HG03469 (cell line): ENCODE measurements around the gene ATP11A.
A peak's percentile ranks its signal among the peaks of the same experiment; 100 is the strongest.
"Not testable (repeated sequence)": the region's sequence is repeated elsewhere in the genome, so short reads cannot be mapped to it uniquely, and the experiment has no call there.

Experiments
- ATAC-seq: cut with Tn5 transposase; IDR thresholded peaks from one replicate; pipeline ENCODE4 v1.9.1; 2021; ENCODE audit warnings: mild to moderate bottlenecking, moderate library complexity, moderate number of reproducible peaks; ENCODE audit not compliant: unreplicated experiment

ATP11A gene

DNA sequence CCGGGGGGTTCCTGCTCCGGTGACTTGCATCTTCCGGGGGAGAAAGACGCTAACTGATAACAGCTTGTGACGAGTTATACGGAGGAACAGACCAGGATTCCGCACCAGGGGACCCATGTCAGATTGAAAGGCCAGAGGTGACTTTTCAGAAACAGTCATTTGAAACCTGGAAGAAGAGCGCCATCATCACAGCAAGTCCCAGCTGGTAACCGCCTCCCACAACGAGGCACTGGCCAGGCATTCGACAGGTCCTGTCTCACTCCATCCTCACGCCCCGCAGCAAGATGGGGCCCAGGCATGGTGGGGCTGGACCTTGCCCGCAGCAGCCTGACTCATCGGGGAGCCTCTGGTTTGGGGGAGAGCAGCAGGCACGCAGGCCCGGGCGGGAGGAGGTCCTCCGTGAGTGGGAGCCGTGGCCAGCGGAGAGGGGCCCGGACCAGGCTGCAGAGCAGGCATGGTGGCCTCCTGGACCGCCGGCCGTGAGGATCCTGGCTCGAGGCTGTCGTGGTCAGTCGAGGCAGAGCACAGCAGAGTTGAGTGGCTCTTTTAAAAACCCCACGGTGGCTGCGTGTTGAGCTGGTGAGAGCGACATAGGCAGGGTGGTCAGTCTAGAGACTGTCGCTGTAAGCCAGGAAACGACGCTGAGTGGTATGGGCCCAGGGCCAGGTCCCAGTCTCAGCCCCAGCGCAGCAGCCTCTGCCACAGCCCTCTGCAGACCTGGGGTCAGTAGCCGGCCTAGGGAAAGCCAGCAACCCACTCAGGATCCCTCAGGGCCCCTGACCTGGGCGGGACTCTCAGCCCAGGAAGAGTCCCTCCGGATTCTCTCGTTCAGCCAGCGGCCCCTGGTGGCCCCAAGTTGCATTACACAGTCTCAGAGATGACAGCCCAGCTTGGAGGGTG, 184.3 kb downstream of the ATP11A start:
- peak; percentile 75 for ATAC-seq

DNA sequence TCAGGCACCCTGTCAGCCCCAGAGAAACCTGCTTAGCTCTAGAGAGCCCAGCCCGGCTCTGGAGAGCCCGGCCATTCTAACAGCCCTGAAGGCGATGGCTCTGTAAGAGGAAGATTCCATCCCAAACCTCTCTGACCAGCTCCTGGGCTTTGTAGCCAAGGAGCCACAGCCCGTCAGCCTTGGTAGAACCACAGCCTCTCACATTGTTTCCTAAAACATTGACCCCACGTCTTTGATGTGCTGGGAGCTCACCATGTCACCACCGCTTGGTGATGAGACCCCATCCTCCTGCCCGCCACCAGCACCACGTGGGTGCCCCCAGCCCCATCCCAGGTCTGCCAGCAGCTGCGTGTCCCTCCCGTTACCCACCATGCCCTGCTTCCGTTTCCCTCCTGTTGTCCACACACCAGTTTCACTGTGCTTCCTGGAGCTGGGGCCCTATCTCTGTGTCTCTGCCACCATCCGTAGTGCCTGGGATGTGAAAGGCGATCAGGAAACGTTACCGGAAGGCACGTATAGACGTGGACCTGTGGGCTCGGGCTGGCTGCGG, 185.0 kb downstream of the ATP11A start:
- no peak for ATAC-seq

GRCh38 chr13:112875627-112876026, 185.8 kb downstream of the ATP11A start:
- no peak for ATAC-seq

GRCh38 chr13:112876305-112877000, 186.6 kb downstream of the ATP11A start:
- ATAC-seq = no peak

GRCh38 chr13:112877066-112877465, 187.2 kb downstream of the ATP11A start:
- ATAC-seq = no peak

DNA sequence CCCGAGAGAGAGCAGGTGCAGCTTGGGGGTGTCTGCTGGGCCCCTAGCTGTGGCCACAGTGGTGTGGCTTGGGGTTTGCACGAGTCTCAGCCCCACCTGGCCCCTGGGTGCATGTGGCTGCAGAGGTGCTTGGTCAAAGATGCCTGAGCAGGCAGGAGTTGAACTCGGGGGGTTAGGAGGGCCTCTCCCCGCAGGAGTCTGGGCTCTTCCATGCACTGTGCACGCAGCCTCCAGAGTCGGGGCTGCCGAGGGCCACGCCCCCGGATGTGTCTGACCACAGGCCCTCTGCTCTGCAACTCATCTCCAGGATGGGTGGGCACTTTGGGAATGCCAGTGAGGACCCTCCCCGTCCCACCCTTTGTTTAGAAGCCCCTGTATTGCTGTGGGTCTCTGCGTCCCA, 187.7 kb downstream of the ATP11A start:
- ATAC-seq = no peak

GRCh38 chr13:112877976-112878955, 188.4 kb downstream of the ATP11A start:
- no peak for ATAC-seq

GRCh38 chr13:112879283-112879833, 189.5 kb downstream of the ATP11A start:
- no peak for ATAC-seq

DNA sequence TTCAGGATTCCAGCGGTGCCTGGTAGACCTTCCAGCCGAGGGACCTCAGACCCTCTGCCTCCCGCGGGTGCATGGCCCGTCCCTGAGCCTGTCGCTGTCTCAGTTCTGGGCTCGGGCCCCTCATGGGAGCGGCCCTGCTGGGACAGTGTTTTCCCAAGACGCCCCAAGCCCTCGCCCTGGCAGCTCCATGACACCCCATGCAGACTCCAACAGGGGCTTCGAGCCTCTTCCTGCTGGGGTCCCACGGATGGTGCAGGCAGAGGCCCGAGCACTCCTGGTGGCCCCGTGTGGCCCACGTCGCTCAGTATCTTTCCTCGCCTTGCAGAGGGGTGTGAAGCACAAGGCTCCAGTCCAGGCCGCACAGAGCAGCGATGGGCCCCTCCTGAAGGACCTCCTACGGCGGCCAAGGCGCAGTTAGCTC, 190.4 kb downstream of the ATP11A start:
- ATAC-seq = no peak

DNA sequence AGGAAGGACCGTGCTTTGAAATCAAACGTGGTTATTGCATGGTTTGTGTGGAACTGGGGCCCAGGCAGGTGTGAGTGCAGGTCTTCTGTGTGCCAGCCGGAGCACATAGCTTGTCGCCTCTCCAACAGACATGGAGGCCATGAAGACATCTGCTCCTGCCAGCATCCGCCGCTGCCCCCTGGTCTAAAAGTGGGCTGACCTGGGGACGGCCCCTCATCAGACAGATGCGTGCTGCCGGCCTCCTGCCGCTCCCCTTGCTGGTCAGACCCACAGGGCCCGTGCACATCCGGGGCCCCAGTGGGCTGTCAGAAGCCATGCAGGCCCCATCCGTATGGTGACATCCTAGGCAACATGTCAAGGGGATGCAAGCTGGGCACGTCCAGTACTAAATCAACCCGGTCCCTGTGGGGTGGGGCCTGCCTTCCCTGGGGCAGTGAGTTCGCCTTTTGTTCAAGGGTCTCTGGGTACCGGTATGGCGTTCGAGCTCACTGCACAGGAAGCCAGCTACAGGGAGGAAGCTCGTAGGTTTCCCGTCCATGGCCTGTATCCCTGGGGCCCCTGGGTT, 191.2 kb downstream of the ATP11A start:
- ATAC-seq = no peak

- no peak for ATAC-seq
Measured at GRCh38 chr13:112881656-112882554, 192.1 kb downstream of the ATP11A start.

DNA sequence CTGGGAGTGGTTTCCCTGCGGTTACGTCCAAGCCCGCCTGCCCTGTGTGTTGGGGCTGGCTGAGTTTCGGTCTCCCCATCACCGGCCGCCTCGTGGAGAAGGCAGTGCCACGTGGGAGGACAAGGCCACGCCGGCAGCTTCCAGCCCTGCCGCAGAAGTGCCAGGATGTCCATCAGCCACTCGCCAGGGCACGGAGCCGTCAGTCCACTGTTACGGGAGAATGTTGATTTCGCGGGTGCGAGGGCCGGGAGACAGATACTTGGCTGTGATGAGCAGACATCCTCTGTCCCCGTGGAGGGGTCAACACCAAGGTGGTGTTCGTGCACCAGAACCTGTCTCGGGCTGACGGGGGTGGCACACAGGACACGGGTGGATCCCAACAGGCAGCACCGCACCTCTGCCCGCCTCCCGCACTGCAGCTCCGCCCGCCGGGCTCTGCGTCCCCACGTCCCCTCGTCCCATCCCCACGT, 192.8 kb downstream of the ATP11A start:
- ATAC-seq = no peak

GRCh38 chr13:112883241-112883945, 193.6 kb downstream of the ATP11A start:
- ATAC-seq = no peak

- ATAC-seq = not testable (repeated sequence)
Measured at GRCh38 chr13:112884700-112885099, 194.9 kb downstream of the ATP11A start.

DNA sequence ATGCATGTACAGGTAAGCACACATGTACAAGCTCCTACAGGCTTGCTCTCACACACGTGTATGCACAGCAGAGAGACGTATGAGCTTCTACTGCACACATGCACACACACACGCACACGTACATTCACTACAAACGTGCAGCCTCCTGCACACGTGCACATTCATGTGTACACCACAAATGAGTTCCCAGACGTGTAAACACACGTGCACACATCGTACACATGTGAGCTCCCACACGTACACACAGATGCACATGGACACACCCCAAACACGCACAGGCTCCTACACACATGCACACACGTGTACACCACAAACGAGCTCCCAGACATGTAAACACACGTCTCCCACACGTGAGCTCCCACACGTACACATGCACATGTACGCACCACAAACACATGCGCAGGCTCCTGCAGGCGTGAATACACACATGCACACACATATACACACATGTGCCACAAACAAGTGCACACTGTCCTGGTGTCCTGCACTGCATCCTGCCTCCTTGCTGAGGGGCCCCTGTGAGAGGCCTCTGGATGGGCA, 195.5 kb downstream of the ATP11A start:
- no peak for ATAC-seq

GRCh38 chr13:112885782-112886268, 196.0 kb downstream of the ATP11A start:
- ATAC-seq = no peak

DNA sequence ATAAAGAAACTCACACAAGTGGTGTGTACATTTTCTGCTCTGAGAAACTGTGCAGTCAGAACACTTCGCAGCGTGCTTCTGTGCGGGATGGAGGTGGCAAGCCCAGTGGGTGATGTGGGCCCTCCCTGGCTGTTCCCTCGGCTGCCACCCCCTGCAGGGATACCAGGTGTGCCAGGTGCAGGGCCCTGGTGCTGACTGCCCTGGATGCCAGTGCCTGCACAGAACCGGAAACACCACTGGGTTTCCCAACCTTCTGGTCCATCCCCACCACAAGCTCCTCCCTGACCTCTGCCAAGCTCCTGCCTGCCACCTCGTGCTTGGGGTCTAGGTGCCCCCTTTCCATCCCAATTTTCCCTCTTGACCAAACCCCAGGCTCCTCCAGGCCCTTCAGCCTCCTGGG, 197.3 kb downstream of the ATP11A start:
- no peak for ATAC-seq

DNA sequence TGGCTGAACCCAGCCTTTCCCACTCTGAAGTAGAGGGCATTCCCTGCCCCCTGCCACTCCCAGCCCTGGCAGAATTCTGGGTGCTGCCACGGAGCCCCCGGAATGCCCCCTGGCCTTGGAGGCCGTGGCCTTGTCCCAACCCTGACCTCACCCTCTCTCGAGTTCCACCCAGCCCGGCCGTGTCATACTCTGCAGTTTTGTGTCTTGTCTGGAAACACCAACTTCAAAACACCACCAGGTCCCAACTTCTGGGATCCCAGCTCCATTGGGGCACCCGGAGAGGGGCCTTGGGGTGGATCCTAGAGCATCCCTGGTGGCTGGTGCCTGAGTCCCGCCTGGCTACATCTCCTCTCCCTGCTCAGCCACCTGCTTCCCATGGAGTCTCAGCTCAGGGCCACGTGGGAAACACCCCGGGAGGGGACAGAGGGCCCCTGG, 197.7 kb downstream of the ATP11A start:
- no peak for ATAC-seq
